Sigmoid colon (tissue), 7 donors: Measurements from ENCODE around the gene LYPD6B. TPM values are rescaled to one million over a fixed set of nuclear protein-coding genes. Genes with fewer than 3 reads are reported as not detected.

Experiments used
- DNase-seq: peaks from one replicate; pipeline ENCODE4 v3.0.0-alpha.2; 2019
- H3K27ac ChIP-seq, 4 donors: fragments of 200-600 bp; sonication (generic); one replicate each; pipeline ENCODE4 v1.5.1; 2016 to 2019; ENCODE audit warnings: mild to moderate bottlenecking in 1 of 4
- H3K27me3 ChIP-seq, 3 donors: fragments of 200-600 bp; sonication (generic); one replicate each; pipeline ENCODE4 v1.5.1; 2019; ENCODE audit warnings: mild to moderate bottlenecking in 1 of 3
- H3K36me3 ChIP-seq, 4 donors: fragments of 200-600 bp; sonication (generic); one replicate each; pipeline ENCODE4 v1.5.1; 2016 to 2019
- H3K4me1 ChIP-seq, 4 donors: fragments of 200-600 bp; sonication (generic); one replicate each; pipeline ENCODE4 v1.5.1; 2017 to 2019
- H3K4me3 ChIP-seq, 4 donors: fragments of 200-600 bp; sonication (generic); one replicate each; pipeline ENCODE4 v1.5.1; 2017 to 2019; ENCODE audit warnings: mild to moderate bottlenecking in 2 of 4, moderate library complexity in 1 of 4
- H3K9me3 ChIP-seq, 4 donors: fragments of 200-600 bp in 3 of 4; sonication (generic) in 3 of 4; one replicate each; pipeline versions ENCODE4 v1.5.1 to v1.6.1; 2013 to 2019
- EP300 ChIP-seq, 4 donors: sonication (generic); formaldehyde crosslinking; IDR thresholded peaks; one replicate each; pipeline ENCODE4 v1.6.1; 2017; ENCODE audit warnings: antibody characterized with exemption in 4 of 4
- POLR2A ChIP-seq, 2 donors: fragments of 450-650 bp; IDR thresholded peaks; one replicate each; pipeline ENCODE4 v1.6.1; 2016; ENCODE audit warnings: antibody characterized with exemption in 2 of 2, mild to moderate bottlenecking in 2 of 2, moderate library complexity in 2 of 2
- POLR2AphosphoS5 ChIP-seq, 4 donors: sonication (generic); formaldehyde crosslinking; IDR thresholded peaks; one replicate each; pipeline ENCODE4 v1.6.1; 2017; ENCODE audit warnings: antibody characterized with exemption in 4 of 4
- WGBS, 2 donors: extraction: QIAGEN DNeasy Blood & Tissue Kit; methylation state at CpG; one replicate each; pipeline ENCODE4 v1.1.7; 2013; 5-methylcytosine and 5-hydroxymethylcytosine counted together
- intact Hi-C: fragments of 100-400 bp; cut with DNase I; formaldehyde crosslinking; loops from one replicate; pipeline ENCODE4 v1.15.1; 2023
- polyA plus RNA-seq, 3 donors: library from polyadenylated mRNA; stranded (reverse); fragments of 200-250 nt; gene quantifications; one replicate each; pipeline ENCODE4 v1.2.3, GENCODE V29; 2013
- total RNA-seq, 4 donors: library from RNA; depleted of rRNA; stranded (reverse); fragments of >200 nt; gene quantifications; one replicate each; pipeline ENCODE4 v1.1.0, GENCODE V29; 2016
- TF ChIP-seq, protein P1 (sequence below), 4 experiments: fragments of 450-650 bp in 3 of 4; fragments of 200-600 bp in 1 of 4; IDR thresholded peaks; one replicate each; pipeline ENCODE4 v1.5.1; 2016 to 2019; ENCODE audit warnings: antibody characterized with exemption in 4 of 4, mild to moderate bottlenecking in 3 of 4, moderate library complexity in 2 of 4
- donor health status: healthy with polysubstance abuse.
- donor health status: Bipolar disorder and iron deficiency.
- donor health status: healthy.

The LYPD6B gene
- total and polyA plus RNA-seq, 7 donors, result 0.66 to 2.1 (median 1.5) TPM; not detected in 3

DNA sequence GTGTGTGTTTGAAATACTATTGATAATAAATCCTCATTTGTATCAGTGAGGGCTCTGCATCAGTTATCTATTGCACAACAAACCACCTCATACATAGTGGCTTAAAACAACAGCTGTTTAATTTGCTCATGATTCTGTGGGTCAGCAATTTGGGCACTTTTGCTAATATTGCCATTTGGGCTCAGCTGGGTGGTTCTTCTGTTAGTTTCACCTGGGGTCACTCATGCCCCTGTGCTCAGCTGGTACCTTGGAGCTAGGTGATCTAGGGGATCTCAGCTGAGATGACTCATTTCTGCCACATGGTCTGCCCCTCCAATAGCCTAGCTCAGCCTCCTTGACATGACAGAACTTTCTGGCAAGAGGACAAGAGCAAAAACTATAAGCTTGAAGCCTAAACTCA lies 126.3 kb downstream of the LYPD6B start:
- Histone ChIP-seq H3K4me1 (no peaks in the 10 kb centered on the region), H3K9me3 (peaks cover 0 to 3% (median 0%) of the 10 kb centered on the region in 4 donors), H3K27ac (no peak overlapping the region), H3K36me3 (no peaks in the 10 kb centered on the region), H3K27me3 (no peaks in the 10 kb centered on the region), H3K4me3 (no peak overlapping the region)
- DNase-seq, result no peak
- TF ChIP-seq EP300 (IDR thresholded peaks at IDR 0.05) (no peak), POLR2AphosphoS5 (IDR thresholded peaks at IDR 0.05) (no peak), POLR2A (IDR thresholded peaks at IDR 0.05) (no peak)
- TF ChIP-seq, protein P1, sequence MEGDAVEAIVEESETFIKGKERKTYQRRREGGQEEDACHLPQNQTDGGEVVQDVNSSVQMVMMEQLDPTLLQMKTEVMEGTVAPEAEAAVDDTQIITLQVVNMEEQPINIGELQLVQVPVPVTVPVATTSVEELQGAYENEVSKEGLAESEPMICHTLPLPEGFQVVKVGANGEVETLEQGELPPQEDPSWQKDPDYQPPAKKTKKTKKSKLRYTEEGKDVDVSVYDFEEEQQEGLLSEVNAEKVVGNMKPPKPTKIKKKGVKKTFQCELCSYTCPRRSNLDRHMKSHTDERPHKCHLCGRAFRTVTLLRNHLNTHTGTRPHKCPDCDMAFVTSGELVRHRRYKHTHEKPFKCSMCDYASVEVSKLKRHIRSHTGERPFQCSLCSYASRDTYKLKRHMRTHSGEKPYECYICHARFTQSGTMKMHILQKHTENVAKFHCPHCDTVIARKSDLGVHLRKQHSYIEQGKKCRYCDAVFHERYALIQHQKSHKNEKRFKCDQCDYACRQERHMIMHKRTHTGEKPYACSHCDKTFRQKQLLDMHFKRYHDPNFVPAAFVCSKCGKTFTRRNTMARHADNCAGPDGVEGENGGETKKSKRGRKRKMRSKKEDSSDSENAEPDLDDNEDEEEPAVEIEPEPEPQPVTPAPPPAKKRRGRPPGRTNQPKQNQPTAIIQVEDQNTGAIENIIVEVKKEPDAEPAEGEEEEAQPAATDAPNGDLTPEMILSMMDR (IDR thresholded peaks at IDR 0.05), result no peak
- intact Hi-C loops, result no loop called here

DNA sequence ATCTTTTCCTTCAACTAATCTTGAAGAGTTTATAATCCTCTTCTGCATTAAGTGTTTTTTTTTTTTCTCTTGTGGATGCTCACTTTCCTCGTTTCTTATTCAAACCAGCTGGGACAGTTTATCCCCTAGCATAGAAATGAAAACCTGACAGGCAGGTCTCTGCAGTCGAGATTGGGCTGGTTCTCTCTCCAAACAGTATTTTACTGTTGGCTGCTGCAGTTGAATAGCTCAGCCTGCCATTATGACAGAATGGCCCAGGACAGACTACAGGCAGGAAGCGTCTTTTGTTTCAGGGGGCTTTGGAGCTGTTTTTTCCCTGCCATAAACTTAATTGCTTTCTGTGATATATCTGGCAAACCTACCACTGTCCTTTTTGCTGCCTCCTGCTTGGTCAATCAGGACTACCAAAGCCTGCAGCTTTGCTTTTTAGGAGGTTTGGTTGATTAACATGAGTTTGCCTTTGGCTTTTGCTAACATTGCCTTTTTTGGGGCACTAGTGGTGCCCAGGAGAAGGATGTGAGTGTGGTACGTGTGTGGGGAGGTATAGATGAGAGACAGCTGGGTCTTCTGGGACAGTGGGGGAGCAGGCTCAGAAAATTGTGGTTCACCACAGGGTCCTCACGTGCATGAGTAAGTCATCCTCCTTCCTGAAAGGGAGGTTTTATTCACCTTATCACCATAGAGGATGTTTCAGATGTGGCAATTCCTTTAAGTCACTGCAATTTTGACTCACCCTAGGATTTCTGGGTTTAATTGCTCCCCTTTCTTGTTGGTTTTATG lies 128.7 kb downstream of the LYPD6B start:
- Histone ChIP-seq H3K27me3 (no peaks in the 10 kb centered on the region), H3K36me3 (no peaks in the 10 kb centered on the region), H3K9me3 (peaks cover 0 to 3% (median 0%) of the 10 kb centered on the region in 4 donors), H3K4me3 (no peak overlapping the region), H3K4me1 (no peaks in the 10 kb centered on the region), H3K27ac (no peak overlapping the region)
- 39 to 46% methylated on average over 5 of the region's 5 CpGs for WGBS, 2 donors
- DNase-seq, result no peak
- TF ChIP-seq EP300 (IDR thresholded peaks at IDR 0.05), result no peak
- TF ChIP-seq POLR2AphosphoS5 (IDR thresholded peaks at IDR 0.05), result no peak
- intact Hi-C loops, result no loop called here

DNA sequence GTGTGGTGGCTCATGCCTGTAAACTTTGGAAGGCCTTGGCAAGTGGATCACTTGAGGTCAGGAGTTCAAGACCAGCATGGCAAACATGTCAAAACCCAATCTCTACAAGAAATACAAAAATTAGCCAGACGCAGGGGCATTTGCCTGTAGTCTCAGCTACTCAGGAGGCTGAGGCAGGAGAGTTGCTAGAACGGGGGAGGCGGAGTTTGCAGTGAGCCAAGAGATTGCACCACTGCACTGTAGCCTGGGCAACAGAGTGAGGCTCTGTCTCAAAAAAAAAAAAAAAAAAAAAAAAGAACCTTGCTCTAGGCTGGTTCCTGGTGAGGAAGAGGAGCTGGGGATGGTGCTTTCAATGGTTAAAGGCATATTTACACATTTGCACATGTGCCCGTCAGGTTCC lies 129.4 kb downstream of the LYPD6B start:
- no peak for DNase-seq
- no peak overlapping the region for H3K4me3 ChIP-seq
- TF ChIP-seq POLR2A (IDR thresholded peaks at IDR 0.05), result no peak
- no peak for TF ChIP-seq EP300 (IDR thresholded peaks at IDR 0.05)
- no peak for TF ChIP-seq POLR2AphosphoS5 (IDR thresholded peaks at IDR 0.05)
- TF ChIP-seq, protein P1 (IDR thresholded peaks at IDR 0.05), result no peak
- intact Hi-C loops, result no loop called here
- no peaks in the 10 kb centered on the region for H3K36me3 ChIP-seq
- WGBS, 2 donors, result 88 to 89% methylated on average over 4 of the region's 4 CpGs
- peaks cover 0 to 3% (median 0%) of the 10 kb centered on the region in 4 donors for H3K9me3 ChIP-seq
- no peak overlapping the region for H3K27ac ChIP-seq
- H3K27me3 ChIP-seq, result no peaks in the 10 kb centered on the region
- H3K4me1 ChIP-seq, result no peaks in the 10 kb centered on the region

DNA sequence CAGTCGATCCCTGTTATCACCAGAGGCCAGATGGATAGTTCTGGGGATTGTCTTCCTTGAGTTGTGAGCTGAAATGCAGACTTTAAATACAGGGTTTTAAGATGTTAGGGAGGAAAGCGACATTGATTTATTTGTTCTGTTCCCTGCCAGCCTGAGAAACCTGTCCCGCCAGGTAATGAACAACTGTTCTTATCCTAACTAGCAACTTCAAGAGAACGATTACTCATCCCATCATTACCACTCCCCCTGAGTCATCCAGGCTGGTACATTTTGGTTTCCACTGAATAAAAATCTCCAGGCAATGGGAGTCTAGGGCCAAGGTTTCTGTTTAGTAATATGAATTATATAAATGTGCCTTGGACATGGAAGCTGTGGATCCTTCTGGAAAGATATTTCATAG lies 131.2 kb downstream of the LYPD6B start:
- no peaks in the 10 kb centered on the region for H3K9me3 ChIP-seq
- no peak overlapping the region for H3K27ac ChIP-seq
- no peak overlapping the region for H3K4me3 ChIP-seq
- intact Hi-C loops, result no loop called here
- TF ChIP-seq POLR2A (IDR thresholded peaks at IDR 0.05), result no peak
- TF ChIP-seq, protein P1 (IDR thresholded peaks at IDR 0.05), result no peak
- TF ChIP-seq POLR2AphosphoS5 (IDR thresholded peaks at IDR 0.05), result no peak
- TF ChIP-seq EP300 (IDR thresholded peaks at IDR 0.05), result no peak
- WGBS, 2 donors, result 17 to 60% methylated on average over 4 of the region's 4 CpGs
- DNase-seq, result no peak
- no peaks in the 10 kb centered on the region for H3K27me3 ChIP-seq
- H3K36me3 ChIP-seq, result no peaks in the 10 kb centered on the region
- no peaks in the 10 kb centered on the region for H3K4me1 ChIP-seq

DNA sequence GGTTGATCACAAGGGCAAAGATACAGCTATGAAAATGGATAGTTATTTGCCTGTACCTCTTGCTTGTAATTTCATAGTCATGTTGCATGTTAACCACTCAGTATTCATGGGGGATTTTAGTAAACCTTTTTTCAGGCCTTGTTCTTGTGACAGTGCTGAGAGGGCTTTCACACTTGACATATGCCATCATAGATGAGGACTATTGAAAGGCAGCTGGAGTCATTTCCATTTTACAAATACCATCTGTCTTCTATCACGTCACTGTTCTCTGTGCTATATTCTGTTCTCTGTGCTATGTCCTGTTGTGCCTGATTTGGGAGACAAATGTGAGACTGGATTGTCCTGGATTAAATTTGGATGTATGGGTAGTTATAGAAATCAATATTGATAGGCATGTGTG lies 131.7 kb downstream of the LYPD6B start:
- Histone ChIP-seq H3K27ac (no peak overlapping the region), H3K4me3 (no peak overlapping the region), H3K4me1 (no peaks in the 10 kb centered on the region), H3K9me3 (no peaks in the 10 kb centered on the region), H3K27me3 (no peaks in the 10 kb centered on the region), H3K36me3 (no peaks in the 10 kb centered on the region)
- DNase-seq, result no peak
- WGBS, 2 donors, result 87 to 94% methylated on average over 1 of the region's 1 CpG
- TF ChIP-seq, protein P1 (IDR thresholded peaks at IDR 0.05), result no peak
- TF ChIP-seq EP300 (IDR thresholded peaks at IDR 0.05), result no peak
- intact Hi-C loops, result no loop called here
